ENCODE measurements around the gene ACMSD.

GRCh38 chr2:134862674-134863073 lies 24.3 kb downstream of the ACMSD start:
- TF ChIP-seq CTCF (IDR thresholded peaks at IDR 0.05) (no peak), POLR2A (IDR thresholded peaks at IDR 0.05) (peak; percentile 32)
